Measurements from ENCODE around the gene SOX6.

The SOX6 gene

GRCh38 chr11:15965562-15966250 is 390.6 kb downstream of the SOX6 start:
- Histone ChIP-seq H3K18ac (ENCODE audit: low read length) (no peak overlapping the region), H3K4me2 (ENCODE audit: insufficient read depth, low read length, poor library complexity, severe bottlenecking) (no peak overlapping the region), H3K27me3 (ENCODE audit: control insufficient read depth in 3 of 3, insufficient read depth in 3 of 3, low read depth in 1 of 3, low read length in 3 of 3) (peaks cover 0 to under 1% (median 0%) of the 10 kb centered on the region in 3 experiments), H3K9me3 (replicated peaks in 1 of 2; ENCODE audit: control insufficient read depth in 2 of 2, insufficient read depth in 1 of 2, low read depth in 1 of 2, low read length in 2 of 2) (no peaks in the 10 kb centered on the region), H3K4ac (ENCODE audit: low read length) (no peak overlapping the region), H4K8ac (ENCODE audit: low read depth, low read length) (no peak overlapping the region), H3K4me1 (ENCODE audit: control insufficient read depth in 2 of 2, insufficient read depth in 1 of 2, low read depth in 1 of 2, low read length in 2 of 2) (peaks cover 6 to 9% of the 10 kb centered on the region in 2 donors), H2AK5ac (ENCODE audit: low read depth, low read length) (no peak overlapping the region), H4K91ac (ENCODE audit: low read depth, low read length, poor library complexity) (no peak overlapping the region), H2BK12ac (ENCODE audit: low read length) (no peak overlapping the region), H3K36me3 (replicated peaks in 1 of 2; ENCODE audit: control insufficient read depth in 2 of 2, insufficient read depth in 2 of 2, low read length in 2 of 2) (no peaks in the 10 kb centered on the region), H2BK120ac (ENCODE audit: low read depth, low read length) (no peak overlapping the region), H3K27ac (replicated peaks; ENCODE audit: low read length) (no peak overlapping the region), H3K4me3 (ENCODE audit: low read length in 2 of 2) (no peak overlapping the region), H3K79me1 (ENCODE audit: low read depth, low read length) (no peaks in the 10 kb centered on the region), H2BK5ac (ENCODE audit: low read length) (no peak overlapping the region), H3K9ac (ENCODE audit: low read depth, low read length, poor library complexity) (no peak overlapping the region), H3K23ac (ENCODE audit: low read depth, low read length, poor library complexity) (no peak overlapping the region), H3K14ac (ENCODE audit: low read length) (no peak overlapping the region), H2AFZ (ENCODE audit: low read length) (no peak overlapping the region), H2BK15ac (ENCODE audit: low read length) (no peak overlapping the region)
- DNase-seq (ENCODE audit: low spot score) = no peak
- WGBS, 2 donors (ENCODE audit: extremely low coverage in 2 of 2, insufficient read length in 2 of 2, insufficient replicate concordance in 1 of 2) = no CpG with 5 or more reads among the region's 7 CpGs

- H3K18ac ChIP-seq (ENCODE audit: low read length) = no peak overlapping the region
- H2BK120ac ChIP-seq (ENCODE audit: low read depth, low read length) = no peak overlapping the region
- no peak overlapping the region for H2BK15ac ChIP-seq (ENCODE audit: low read length)
- H3K36me3 ChIP-seq (replicated peaks in 1 of 2; ENCODE audit: control insufficient read depth in 2 of 2, insufficient read depth in 2 of 2, low read length in 2 of 2) = no peaks in the 10 kb centered on the region
- no peak overlapping the region for H2BK12ac ChIP-seq (ENCODE audit: low read length)
- no peak overlapping the region for H2AK5ac ChIP-seq (ENCODE audit: low read depth, low read length)
- H3K4me2 ChIP-seq (ENCODE audit: insufficient read depth, low read length, poor library complexity, severe bottlenecking) = no peak overlapping the region
- no peak overlapping the region for H3K14ac ChIP-seq (ENCODE audit: low read length)
- H3K4me3 ChIP-seq (ENCODE audit: low read length in 2 of 2) = no peak overlapping the region
- no CpG with 5 or more reads among the region's 1 CpG for WGBS, 2 donors (ENCODE audit: extremely low coverage in 2 of 2, insufficient read length in 2 of 2, insufficient replicate concordance in 1 of 2)
- peaks cover 2% of the 10 kb centered on the region in 2 donors for H3K4me1 ChIP-seq (ENCODE audit: control insufficient read depth in 2 of 2, insufficient read depth in 1 of 2, low read depth in 1 of 2, low read length in 2 of 2)
- H2BK5ac ChIP-seq (ENCODE audit: low read length) = no peak overlapping the region
- no peaks in the 10 kb centered on the region for H3K79me1 ChIP-seq (ENCODE audit: low read depth, low read length)
- no peak overlapping the region for H3K4ac ChIP-seq (ENCODE audit: low read length)
- H3K9me3 ChIP-seq (replicated peaks in 1 of 2; ENCODE audit: control insufficient read depth in 2 of 2, insufficient read depth in 1 of 2, low read depth in 1 of 2, low read length in 2 of 2) = no peaks in the 10 kb centered on the region
- peaks cover 0 to 3% (median 0%) of the 10 kb centered on the region in 3 experiments for H3K27me3 ChIP-seq (ENCODE audit: control insufficient read depth in 3 of 3, insufficient read depth in 3 of 3, low read depth in 1 of 3, low read length in 3 of 3)
- H2AFZ ChIP-seq (ENCODE audit: low read length) = no peak overlapping the region
- H3K23ac ChIP-seq (ENCODE audit: low read depth, low read length, poor library complexity) = no peak overlapping the region
- H3K27ac ChIP-seq (replicated peaks; ENCODE audit: low read length) = no peak overlapping the region
- no peak overlapping the region for H3K9ac ChIP-seq (ENCODE audit: low read depth, low read length, poor library complexity)
- no peak for DNase-seq (ENCODE audit: low spot score)
- H4K8ac ChIP-seq (ENCODE audit: low read depth, low read length) = no peak overlapping the region
- no peak overlapping the region for H4K91ac ChIP-seq (ENCODE audit: low read depth, low read length, poor library complexity)
Measured at GRCh38 chr11:15963266-15963665, 393.1 kb downstream of the SOX6 start.

- no peaks in the 10 kb centered on the region for H3K79me1 ChIP-seq (ENCODE audit: low read depth, low read length)
- WGBS, 2 donors (ENCODE audit: extremely low coverage in 2 of 2, insufficient read length in 2 of 2, insufficient replicate concordance in 1 of 2) = no CpG with 5 or more reads among the region's 1 CpG
- no peak overlapping the region for H2BK12ac ChIP-seq (ENCODE audit: low read length)
- no peak overlapping the region for H3K4me2 ChIP-seq (ENCODE audit: insufficient read depth, low read length, poor library complexity, severe bottlenecking)
- H2BK5ac ChIP-seq (ENCODE audit: low read length) = no peak overlapping the region
- no peak overlapping the region for H2AK5ac ChIP-seq (ENCODE audit: low read depth, low read length)
- no peak overlapping the region for H4K91ac ChIP-seq (ENCODE audit: low read depth, low read length, poor library complexity)
- no peak overlapping the region for H3K14ac ChIP-seq (ENCODE audit: low read length)
- no peaks in the 10 kb centered on the region for H3K36me3 ChIP-seq (replicated peaks in 1 of 2; ENCODE audit: control insufficient read depth in 2 of 2, insufficient read depth in 2 of 2, low read length in 2 of 2)
- H3K4ac ChIP-seq (ENCODE audit: low read length) = no peak overlapping the region
- no peak for DNase-seq (ENCODE audit: low spot score)
- no peaks in the 10 kb centered on the region for H3K9me3 ChIP-seq (replicated peaks in 1 of 2; ENCODE audit: control insufficient read depth in 2 of 2, insufficient read depth in 1 of 2, low read depth in 1 of 2, low read length in 2 of 2)
- H2BK15ac ChIP-seq (ENCODE audit: low read length) = no peak overlapping the region
- no peak overlapping the region for H2AFZ ChIP-seq (ENCODE audit: low read length)
- peaks cover 0 to 4% (median 0%) of the 10 kb centered on the region in 3 experiments for H3K27me3 ChIP-seq (ENCODE audit: control insufficient read depth in 3 of 3, insufficient read depth in 3 of 3, low read depth in 1 of 3, low read length in 3 of 3)
- no peak overlapping the region for H3K9ac ChIP-seq (ENCODE audit: low read depth, low read length, poor library complexity)
- no peak overlapping the region for H2BK120ac ChIP-seq (ENCODE audit: low read depth, low read length)
- no peak overlapping the region for H3K23ac ChIP-seq (ENCODE audit: low read depth, low read length, poor library complexity)
- no peak overlapping the region for H4K8ac ChIP-seq (ENCODE audit: low read depth, low read length)
- H3K4me3 ChIP-seq (ENCODE audit: low read length in 2 of 2) = no peak overlapping the region
- H3K4me1 ChIP-seq (ENCODE audit: control insufficient read depth in 2 of 2, insufficient read depth in 1 of 2, low read depth in 1 of 2, low read length in 2 of 2) = no peaks in the 10 kb centered on the region
- H3K27ac ChIP-seq (replicated peaks; ENCODE audit: low read length) = no peak overlapping the region
- H3K18ac ChIP-seq (ENCODE audit: low read length) = no peak overlapping the region
Measured at GRCh38 chr11:15958910-15959309, 397.4 kb downstream of the SOX6 start.

GRCh38 chr11:15957234-15957633 is 399.1 kb downstream of the SOX6 start:
- Histone ChIP-seq H2BK12ac (ENCODE audit: low read length) (no peak overlapping the region), H2BK15ac (ENCODE audit: low read length) (no peak overlapping the region), H3K14ac (ENCODE audit: low read length) (no peak overlapping the region), H2BK5ac (ENCODE audit: low read length) (no peak overlapping the region), H3K36me3 (replicated peaks in 1 of 2; ENCODE audit: control insufficient read depth in 2 of 2, insufficient read depth in 2 of 2, low read length in 2 of 2) (no peaks in the 10 kb centered on the region), H3K27ac (replicated peaks; ENCODE audit: low read length) (no peak overlapping the region), H3K4me1 (ENCODE audit: control insufficient read depth in 2 of 2, insufficient read depth in 1 of 2, low read depth in 1 of 2, low read length in 2 of 2) (no peaks in the 10 kb centered on the region), H2BK120ac (ENCODE audit: low read depth, low read length) (no peak overlapping the region), H2AK5ac (ENCODE audit: low read depth, low read length) (no peak overlapping the region), H3K79me1 (ENCODE audit: low read depth, low read length) (no peaks in the 10 kb centered on the region), H3K9ac (ENCODE audit: low read depth, low read length, poor library complexity) (no peak overlapping the region), H4K91ac (ENCODE audit: low read depth, low read length, poor library complexity) (no peak overlapping the region), H3K18ac (ENCODE audit: low read length) (no peak overlapping the region), H3K4ac (ENCODE audit: low read length) (no peak overlapping the region), H3K23ac (ENCODE audit: low read depth, low read length, poor library complexity) (no peak overlapping the region), H3K4me2 (ENCODE audit: insufficient read depth, low read length, poor library complexity, severe bottlenecking) (no peak overlapping the region), H3K27me3 (ENCODE audit: control insufficient read depth in 3 of 3, insufficient read depth in 3 of 3, low read depth in 1 of 3, low read length in 3 of 3) (peaks cover 0 to 7% (median 0%) of the 10 kb centered on the region in 3 experiments), H4K8ac (ENCODE audit: low read depth, low read length) (no peak overlapping the region), H2AFZ (ENCODE audit: low read length) (no peak overlapping the region), H3K9me3 (replicated peaks in 1 of 2; ENCODE audit: control insufficient read depth in 2 of 2, insufficient read depth in 1 of 2, low read depth in 1 of 2, low read length in 2 of 2) (no peaks in the 10 kb centered on the region), H3K4me3 (ENCODE audit: low read length in 2 of 2) (no peak overlapping the region)
- WGBS, 2 donors (ENCODE audit: extremely low coverage in 2 of 2, insufficient read length in 2 of 2, insufficient replicate concordance in 1 of 2) = no CpG with 5 or more reads among the region's 2 CpGs
- DNase-seq (ENCODE audit: low spot score) = no peak

Data from neuronal stem cell (in vitro differentiated cells).